ENCODE measurements around the gene OR2T2.
"Not testable (repeated sequence)": the region's sequence is repeated elsewhere in the genome, so short reads cannot be mapped to it uniquely, and the experiment has no call there.

GRCh38 chr1:248475660-248476059 is 30.2 kb downstream of the OR2T2 start:
- not testable (repeated sequence) for TF ChIP-seq CTCF (IDR thresholded peaks at IDR 0.05); POLR2A (IDR thresholded peaks at IDR 0.05; ENCODE audit: low read depth); EP300 (IDR thresholded peaks at IDR 0.05)
